ENCODE measurements around the gene ZSCAN5A.
"Not testable (repeated sequence)": the region's sequence is repeated elsewhere in the genome, so short reads cannot be mapped to it uniquely, and the experiment has no call there.

The ZSCAN5A gene

GRCh38 chr19:56245121-56245740 is 69.4 kb downstream of the ZSCAN5A start:
- Histone ChIP-seq H3K27me3 (replicated peaks; ENCODE audit: control insufficient read depth, insufficient read depth, low read length) (no peaks in the 10 kb centered on the region), H3K36me3 (ENCODE audit: control insufficient read depth, insufficient read depth, low read length, severe bottlenecking) (no peaks in the 10 kb centered on the region), H3K4me1 (ENCODE audit: control insufficient read depth, insufficient read depth, low read length) (peaks cover 8% of the 10 kb centered on the region), H3K9ac (ENCODE audit: low read length) (no peak overlapping the region), H3K9me3 (ENCODE audit: control insufficient read depth, low read length) (no peaks in the 10 kb centered on the region), H3K4me3 (ENCODE audit: low read length) (no peak overlapping the region)
- no peak for DNase-seq (ENCODE audit: low read depth)

DNA sequence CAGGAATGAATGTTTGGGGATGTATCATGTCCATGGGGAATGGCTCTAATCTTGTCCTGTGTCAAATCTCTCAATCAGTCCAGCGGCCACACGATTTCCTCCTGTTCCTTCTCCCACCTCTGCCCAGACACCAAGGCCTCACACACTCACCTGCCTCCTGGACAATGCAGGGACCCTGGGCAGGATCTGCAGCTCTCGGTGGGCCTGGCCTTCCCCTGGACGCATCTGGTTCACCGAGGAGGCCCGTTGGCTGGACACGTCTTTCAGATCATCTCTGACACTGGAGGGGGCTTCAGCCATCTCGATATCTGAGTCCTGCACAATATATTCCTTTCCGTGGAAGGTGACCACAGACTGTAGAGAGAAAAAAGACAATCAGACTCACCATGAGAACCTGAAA is 91.2 kb downstream of the ZSCAN5A start:
- Histone ChIP-seq H3K9ac (ENCODE audit: low read length) (no peak overlapping the region), H3K4me3 (ENCODE audit: low read length) (no peak overlapping the region), H3K9me3 (ENCODE audit: control insufficient read depth, low read length) (no peaks in the 10 kb centered on the region), H3K27me3 (replicated peaks; ENCODE audit: control insufficient read depth, insufficient read depth, low read length) (no peaks in the 10 kb centered on the region), H3K4me1 (ENCODE audit: control insufficient read depth, insufficient read depth, low read length) (peaks cover 6% of the 10 kb centered on the region), H3K36me3 (ENCODE audit: control insufficient read depth, insufficient read depth, low read length, severe bottlenecking) (no peaks in the 10 kb centered on the region)
- DNase-seq (ENCODE audit: low read depth): no peak

DNA sequence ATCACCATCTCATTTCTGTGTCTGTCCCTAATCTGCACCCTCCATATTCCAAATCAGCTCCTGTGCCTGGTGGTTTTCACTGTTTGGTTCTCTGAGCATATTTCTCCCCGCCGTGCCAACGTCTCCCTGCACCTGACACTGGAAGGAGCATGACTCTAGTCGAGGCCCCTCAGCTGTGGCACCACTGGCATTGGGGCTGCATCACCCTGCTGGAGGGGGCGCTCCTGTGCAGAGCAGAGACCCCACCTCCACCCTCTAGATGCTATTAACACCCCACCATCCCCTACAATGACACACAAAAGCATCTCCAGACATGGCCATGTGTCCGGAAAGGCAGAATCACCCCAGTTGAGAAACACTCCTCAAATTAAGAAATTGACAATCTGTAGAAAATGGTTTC is 91.7 kb downstream of the ZSCAN5A start:
- H3K36me3 ChIP-seq (ENCODE audit: control insufficient read depth, insufficient read depth, low read length, severe bottlenecking): no peaks in the 10 kb centered on the region
- no peaks in the 10 kb centered on the region for H3K9me3 ChIP-seq (ENCODE audit: control insufficient read depth, low read length)
- peaks cover 6% of the 10 kb centered on the region for H3K4me1 ChIP-seq (ENCODE audit: control insufficient read depth, insufficient read depth, low read length)
- no peak overlapping the region for H3K4me3 ChIP-seq (ENCODE audit: low read length)
- H3K9ac ChIP-seq (ENCODE audit: low read length): no peak overlapping the region
- no peaks in the 10 kb centered on the region for H3K27me3 ChIP-seq (replicated peaks; ENCODE audit: control insufficient read depth, insufficient read depth, low read length)
- DNase-seq (ENCODE audit: low read depth): no peak

DNA sequence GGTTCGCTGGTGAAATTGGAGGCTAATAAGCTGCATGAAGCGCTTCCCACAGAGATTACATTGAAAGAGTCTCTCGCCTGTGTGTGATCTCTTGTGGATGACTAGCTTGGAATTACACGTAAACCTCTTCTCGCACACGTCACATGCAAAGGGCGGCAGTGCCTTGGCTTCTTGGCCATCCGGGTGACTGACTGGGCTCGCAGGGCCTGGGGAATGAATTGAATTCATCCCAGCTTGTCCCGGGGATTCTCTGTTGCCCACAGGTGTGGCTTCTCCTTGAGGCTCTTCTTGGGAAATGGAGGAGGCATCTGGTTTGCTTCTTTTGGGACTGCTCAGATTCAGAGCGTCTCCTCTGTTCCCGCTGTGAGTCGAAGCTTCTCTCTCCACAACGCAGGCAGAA is 92.8 kb downstream of the ZSCAN5A start:
- H3K4me3 ChIP-seq (ENCODE audit: low read length): no peak overlapping the region
- no peaks in the 10 kb centered on the region for H3K9me3 ChIP-seq (ENCODE audit: control insufficient read depth, low read length)
- no peaks in the 10 kb centered on the region for H3K36me3 ChIP-seq (ENCODE audit: control insufficient read depth, insufficient read depth, low read length, severe bottlenecking)
- DNase-seq (ENCODE audit: low read depth): no peak
- no peak overlapping the region for H3K9ac ChIP-seq (ENCODE audit: low read length)
- H3K27me3 ChIP-seq (replicated peaks; ENCODE audit: control insufficient read depth, insufficient read depth, low read length): no peaks in the 10 kb centered on the region
- peaks cover 6% of the 10 kb centered on the region for H3K4me1 ChIP-seq (ENCODE audit: control insufficient read depth, insufficient read depth, low read length)

DNA sequence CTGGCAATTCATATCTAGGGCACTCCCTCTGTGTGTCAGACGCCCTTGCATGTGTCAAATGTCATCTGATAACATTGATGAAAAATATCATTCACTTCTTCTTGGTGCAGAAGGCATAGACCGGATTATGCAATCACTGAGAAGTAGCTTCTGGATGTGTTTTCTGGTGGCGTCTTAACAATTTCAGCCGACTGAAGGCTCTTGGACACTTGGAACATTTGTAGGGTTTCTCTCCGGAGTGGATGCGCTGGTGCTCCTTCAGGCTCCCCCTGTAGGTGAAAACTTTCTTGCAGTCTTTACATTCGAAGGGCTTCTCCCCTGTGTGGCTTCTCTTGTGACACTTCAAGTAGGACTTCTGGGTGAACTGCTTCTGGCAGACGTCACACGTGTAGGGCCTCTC is 93.2 kb downstream of the ZSCAN5A start:
- H3K4me3 ChIP-seq (ENCODE audit: low read length); DNase-seq (ENCODE audit: low read depth); H3K27me3 ChIP-seq (replicated peaks; ENCODE audit: control insufficient read depth, insufficient read depth, low read length); H3K36me3 ChIP-seq (ENCODE audit: control insufficient read depth, insufficient read depth, low read length, severe bottlenecking); H3K9ac ChIP-seq (ENCODE audit: low read length); H3K4me1 ChIP-seq (ENCODE audit: control insufficient read depth, insufficient read depth, low read length); H3K9me3 ChIP-seq (ENCODE audit: control insufficient read depth, low read length): not testable (repeated sequence)

GRCh38 chr19:56218961-56219360 is 95.7 kb downstream of the ZSCAN5A start:
- Histone ChIP-seq H3K27me3 (replicated peaks; ENCODE audit: control insufficient read depth, insufficient read depth, low read length) (no peaks in the 10 kb centered on the region), H3K9ac (ENCODE audit: low read length) (no peak overlapping the region), H3K9me3 (ENCODE audit: control insufficient read depth, low read length) (no peaks in the 10 kb centered on the region), H3K4me3 (ENCODE audit: low read length) (no peak overlapping the region), H3K4me1 (ENCODE audit: control insufficient read depth, insufficient read depth, low read length) (no peaks in the 10 kb centered on the region), H3K36me3 (ENCODE audit: control insufficient read depth, insufficient read depth, low read length, severe bottlenecking) (no peaks in the 10 kb centered on the region)
- no peak for DNase-seq (ENCODE audit: low read depth)

GRCh38 chr19:56217039-56217949 is 97.3 kb downstream of the ZSCAN5A start:
- peak; percentile 1 for DNase-seq (ENCODE audit: low read depth)
- peak overlapping the region; percentile 54 for H3K9ac ChIP-seq (ENCODE audit: low read length)
- H3K27me3 ChIP-seq (replicated peaks; ENCODE audit: control insufficient read depth, insufficient read depth, low read length): peaks cover 4% of the 10 kb centered on the region
- no peaks in the 10 kb centered on the region for H3K36me3 ChIP-seq (ENCODE audit: control insufficient read depth, insufficient read depth, low read length, severe bottlenecking)
- no peaks in the 10 kb centered on the region for H3K9me3 ChIP-seq (ENCODE audit: control insufficient read depth, low read length)
- H3K4me1 ChIP-seq (ENCODE audit: control insufficient read depth, insufficient read depth, low read length): no peaks in the 10 kb centered on the region
- H3K4me3 ChIP-seq (ENCODE audit: low read length): peak overlapping the region; percentile 74

DNA sequence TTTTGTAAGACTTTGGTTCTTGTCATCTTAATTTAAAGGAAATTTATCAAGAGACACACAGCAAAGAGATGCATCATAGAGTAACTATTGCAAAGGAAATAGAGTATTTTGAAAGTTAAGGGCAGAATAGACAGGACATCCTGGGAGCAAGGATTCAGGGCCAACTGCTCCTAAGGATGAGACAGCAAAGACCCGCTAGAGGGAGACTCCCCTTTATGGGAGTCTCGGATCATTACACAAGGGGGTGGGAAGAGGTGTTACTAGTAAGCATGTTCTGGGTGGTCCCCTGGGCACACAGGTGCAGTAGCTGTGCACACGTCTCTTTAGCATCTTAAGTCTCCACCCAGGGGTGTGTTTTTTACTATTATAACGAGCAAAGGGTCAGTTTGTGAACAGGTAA is 102.9 kb downstream of the ZSCAN5A start:
- Histone ChIP-seq H3K4me1 (ENCODE audit: control insufficient read depth, insufficient read depth, low read length) (no peaks in the 10 kb centered on the region), H3K9me3 (ENCODE audit: control insufficient read depth, low read length) (no peaks in the 10 kb centered on the region), H3K4me3 (ENCODE audit: low read length) (no peak overlapping the region), H3K36me3 (ENCODE audit: control insufficient read depth, insufficient read depth, low read length, severe bottlenecking) (no peaks in the 10 kb centered on the region), H3K27me3 (replicated peaks; ENCODE audit: control insufficient read depth, insufficient read depth, low read length) (peaks cover 4% of the 10 kb centered on the region), H3K9ac (ENCODE audit: low read length) (no peak overlapping the region)
- no peak for DNase-seq (ENCODE audit: low read depth)

- not testable (repeated sequence) for DNase-seq (ENCODE audit: low read depth); H3K4me1 ChIP-seq (ENCODE audit: control insufficient read depth, insufficient read depth, low read length); H3K4me3 ChIP-seq (ENCODE audit: low read length); H3K9ac ChIP-seq (ENCODE audit: low read length); H3K27me3 ChIP-seq (replicated peaks; ENCODE audit: control insufficient read depth, insufficient read depth, low read length); H3K9me3 ChIP-seq (ENCODE audit: control insufficient read depth, low read length); H3K36me3 ChIP-seq (ENCODE audit: control insufficient read depth, insufficient read depth, low read length, severe bottlenecking)
These were observed 104.6 kb downstream of the ZSCAN5A start for GRCh38 chr19:56210036-56210435.

DNA sequence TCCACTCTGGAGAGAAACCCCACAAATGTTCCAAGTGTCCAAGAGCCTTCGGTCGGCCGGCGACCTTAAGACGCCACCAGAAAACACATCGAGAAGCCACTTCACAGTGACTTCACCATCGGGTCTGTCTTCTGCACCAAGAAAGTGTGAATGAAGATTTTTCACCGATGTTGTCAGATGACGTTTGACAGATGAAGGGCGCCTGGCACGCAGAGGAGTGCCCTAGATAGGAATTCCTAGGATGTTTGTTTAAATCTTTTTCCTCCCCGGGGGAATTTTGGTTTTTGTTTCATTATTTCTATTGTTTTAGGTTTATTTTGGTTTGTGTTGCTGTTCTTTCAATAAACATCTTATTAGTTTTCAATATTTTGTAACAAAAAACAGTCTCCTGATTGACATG is 105.5 kb downstream of the ZSCAN5A start:
- H3K9ac ChIP-seq (ENCODE audit: low read length): no peak overlapping the region

DNA sequence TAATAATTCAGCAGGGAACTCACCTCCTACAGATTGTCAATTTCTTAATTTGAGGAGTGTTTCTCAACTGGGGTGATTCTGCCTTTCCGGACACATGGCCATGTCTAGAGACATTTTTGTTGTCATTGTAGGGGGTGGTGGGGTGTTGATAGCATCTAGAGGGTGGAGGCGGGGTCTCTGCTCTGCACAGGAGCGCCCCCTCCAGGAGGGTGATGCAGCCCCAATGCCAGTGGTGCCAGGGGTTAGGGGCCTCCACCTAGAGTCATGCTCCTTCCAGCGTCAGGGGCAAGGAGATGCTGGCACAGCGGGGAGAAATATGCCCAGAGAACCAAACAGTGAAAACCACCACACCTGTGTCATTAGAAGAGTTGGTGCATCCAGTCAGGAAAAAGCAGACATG is 107.1 kb downstream of the ZSCAN5A start:
- DNase-seq (ENCODE audit: low read depth); H3K9me3 ChIP-seq (ENCODE audit: control insufficient read depth, low read length); H3K36me3 ChIP-seq (ENCODE audit: control insufficient read depth, insufficient read depth, low read length, severe bottlenecking); H3K4me3 ChIP-seq (ENCODE audit: low read length); H3K4me1 ChIP-seq (ENCODE audit: control insufficient read depth, insufficient read depth, low read length); H3K27me3 ChIP-seq (replicated peaks; ENCODE audit: control insufficient read depth, insufficient read depth, low read length); H3K9ac ChIP-seq (ENCODE audit: low read length): not testable (repeated sequence)

More for the DNA sequence above, 105.5 kb downstream of the ZSCAN5A start:
- Histone ChIP-seq H3K9me3 (ENCODE audit: control insufficient read depth, low read length) (no peaks in the 10 kb centered on the region), H3K4me1 (ENCODE audit: control insufficient read depth, insufficient read depth, low read length) (no peaks in the 10 kb centered on the region), H3K27me3 (replicated peaks; ENCODE audit: control insufficient read depth, insufficient read depth, low read length) (peaks cover 8% of the 10 kb centered on the region), H3K4me3 (ENCODE audit: low read length) (no peak overlapping the region), H3K36me3 (ENCODE audit: control insufficient read depth, insufficient read depth, low read length, severe bottlenecking) (no peaks in the 10 kb centered on the region)
- DNase-seq (ENCODE audit: low read depth): no peak

All from adipocyte (in vitro differentiated cells).